Keratinocyte (primary cell): ENCODE results near the gene TMEM244. TPM values are rescaled to one million over a fixed set of nuclear protein-coding genes. Genes with fewer than 3 reads are reported as not detected.
"Not testable (repeated sequence)": the region's sequence is repeated elsewhere in the genome, so short reads cannot be mapped to it uniquely, and the experiment has no call there.

ENCODE experiments used
- DNase-seq: peaks from one replicate; pipeline ENCODE4 v3.0.0-alpha.2; 2011; ENCODE audit warnings: low read depth, missing footprints, low spot score
- FAIRE-seq: peaks from 2 replicates; lab custom pipeline; 2011; peaks lifted over from hg19 to GRCh38; lab: Jason Lieb, UNC
- H2AFZ ChIP-seq: 2 replicates; pipeline ENCODE4 v1.6.0; 2012; ENCODE audit warnings: low read length, control low read depth, inconsistent platforms; ENCODE audit not compliant: control insufficient read depth
- H3K27ac ChIP-seq: 2 replicates; pipeline ENCODE4 v1.5.1; 2011; ENCODE audit warnings: low read length; ENCODE audit not compliant: control insufficient read depth, insufficient read depth
- H3K27me3 ChIP-seq: 3 replicates; pipeline ENCODE4 v1.6.0; 2011; ENCODE audit warnings: low read length; ENCODE audit not compliant: control insufficient read depth, insufficient read depth; ENCODE audit errors: extremely low read depth
- H3K36me3 ChIP-seq, 2 experiments: 2 replicates in 1 of 2; 3 replicates in 1 of 2; pipeline ENCODE4 v1.5.1; 2011; ENCODE audit warnings: low read length in 2 of 2, mild to moderate bottlenecking in 1 of 2; ENCODE audit not compliant: control insufficient read depth in 2 of 2, insufficient read depth in 2 of 2; ENCODE audit errors: extremely low read depth in 1 of 2
- H3K4me1 ChIP-seq: 3 replicates; pipeline ENCODE4 v1.5.1; 2011; ENCODE audit warnings: low read length; ENCODE audit not compliant: control insufficient read depth, insufficient read depth; ENCODE audit errors: extremely low read depth
- H3K4me2 ChIP-seq: 3 replicates; pipeline ENCODE4 v1.6.0; 2011; ENCODE audit warnings: low read depth, low read length; ENCODE audit not compliant: control insufficient read depth, insufficient read depth; ENCODE audit errors: extremely low read depth
- H3K4me3 ChIP-seq, 3 experiments: fragments of 200-600 bp in 1 of 3; sonication (generic) in 1 of 3; 2 replicates in 2 of 3; 3 replicates in 1 of 3; pipeline ENCODE4 v1.5.1; 2011 to 2016; ENCODE audit warnings: low read length in 3 of 3, mild to moderate bottlenecking in 3 of 3, control low read depth in 2 of 3, inconsistent platforms in 1 of 3, low read depth in 1 of 3, mixed read lengths in 1 of 3, mixed run types in 1 of 3, moderate library complexity in 1 of 3; ENCODE audit not compliant: control insufficient read depth in 2 of 3, insufficient read depth in 2 of 3; ENCODE audit errors: extremely low read depth in 1 of 3
- H3K79me2 ChIP-seq: 2 replicates; pipeline ENCODE4 v1.6.0; 2012; ENCODE audit warnings: low read length; ENCODE audit not compliant: control insufficient read depth, insufficient read depth
- H3K9ac ChIP-seq: 3 replicates; pipeline ENCODE4 v1.6.0; 2011; ENCODE audit warnings: low read length; ENCODE audit not compliant: control insufficient read depth, insufficient read depth; ENCODE audit errors: extremely low read depth
- H3K9me1 ChIP-seq: 3 replicates; pipeline ENCODE4 v1.6.0; 2011; ENCODE audit warnings: low read length; ENCODE audit not compliant: control insufficient read depth, insufficient read depth; ENCODE audit errors: extremely low read depth
- H3K9me3 ChIP-seq: 2 replicates; pipeline ENCODE4 v1.5.1; 2012; ENCODE audit warnings: low read depth, low read length; ENCODE audit not compliant: control insufficient read depth
- H4K20me1 ChIP-seq: 3 replicates; pipeline ENCODE4 v1.6.0; 2011; ENCODE audit warnings: low read length; ENCODE audit not compliant: control insufficient read depth, insufficient read depth; ENCODE audit errors: extremely low read depth
- CTCF ChIP-seq, 3 experiments: IDR thresholded peaks in 1 of 3; conservative IDR thresholded peaks in 1 of 3; optimal IDR thresholded peaks in 1 of 3; 2 replicates in 2 of 3; 3 replicates in 1 of 3; pipeline versions ENCODE3 to v1.5.1; 2011; ENCODE audit warnings: low read length in 3 of 3, mild to moderate bottlenecking in 3 of 3, moderate library complexity in 2 of 3, control low read depth in 1 of 3, inconsistent platforms in 1 of 3; ENCODE audit not compliant: insufficient read depth in 2 of 3; ENCODE audit errors: extremely low read depth in 1 of 3
- EZH2 ChIP-seq: IDR thresholded peaks from one replicate; pipeline ENCODE4 v1.6.1; 2012; ENCODE audit warnings: inconsistent platforms, mild to moderate bottlenecking, low read length, moderate library complexity
- dilution Hi-C: fragments of 300-500 bp; cut with MboI; formaldehyde crosslinking; loops from one replicate; pipeline ENCODE4 v1.7.0; 2020; ENCODE audit warnings: low sequenced_read_pairs; ENCODE audit not compliant: extremely low pct_ligation_motif_present
- polyA plus RNA-seq, 5 experiments: library from polyadenylated mRNA; depleted of rRNA in 3 of 5; stranded (reverse) in 3 of 5; stranded (forward) in 1 of 5; unstranded in 1 of 5; fragments of >200 nt; gene quantifications; 1 replicate in 1 of 5; 2 replicates in 3 of 5; 3 replicates in 1 of 5; pipeline versions ENCODE4 v1.2.1 to v1.2.3, GENCODE V29; 2011 to 2012; ENCODE audit warnings: missing spikeins in 2 of 5, low read depth in 1 of 5, low replicate concordance in 1 of 5

The TMEM244 gene
- polyA plus RNA-seq, 1 donor (not counting 4 experiments of a cell fraction or from before 2014, with no cell fraction given) = 0.12 TPM

- Histone ChIP-seq H3K27me3 (no peaks in the 10 kb centered on the region), H3K9me3 (no peaks in the 10 kb centered on the region), H2AFZ (no peak overlapping the region), H3K9me1 (no peaks in the 10 kb centered on the region), H4K20me1 (no peaks in the 10 kb centered on the region), H3K4me2 (no peak overlapping the region), H3K9ac (no peak overlapping the region), H3K4me3 (no peak overlapping the region), H3K79me2 (no peaks in the 10 kb centered on the region), H3K27ac (no peak overlapping the region), H3K4me1 (peaks cover 9% of the 10 kb centered on the region), H3K36me3 (no peaks in the 10 kb centered on the region)
- dilution Hi-C loops = no loop called here
- TF ChIP-seq CTCF (optimal IDR thresholded peaks at IDR 0.05 in 1 of 3, IDR thresholded peaks at IDR 0.05 in 1 of 3, conservative IDR thresholded peaks at IDR 0.05 in 1 of 3; ENCODE audit: extremely low read depth in 1 of 3, insufficient read depth in 2 of 3, low read length in 3 of 3) (no peak), EZH2 (no peak)
- DNase-seq = no peak
- FAIRE-seq = no peak
These were observed 18.2 kb downstream of the TMEM244 start for GRCh38 chr6:129842881-129843409.

GRCh38 chr6:129842137-129842536 is 19.0 kb downstream of the TMEM244 start:
- Histone ChIP-seq H4K20me1 (no peaks in the 10 kb centered on the region), H3K27ac (no peak overlapping the region), H3K79me2 (no peaks in the 10 kb centered on the region), H3K9me1 (no peaks in the 10 kb centered on the region), H3K4me3 (no peak overlapping the region), H3K4me1 (peaks cover 9% of the 10 kb centered on the region), H3K36me3 (no peaks in the 10 kb centered on the region), H2AFZ (no peak overlapping the region), H3K4me2 (no peak overlapping the region), H3K9ac (no peak overlapping the region), H3K27me3 (no peaks in the 10 kb centered on the region), H3K9me3 (no peaks in the 10 kb centered on the region)
- no peak for FAIRE-seq
- no peak for DNase-seq
- no peak for TF ChIP-seq EZH2
- TF ChIP-seq CTCF (optimal IDR thresholded peaks at IDR 0.05 in 1 of 3, IDR thresholded peaks at IDR 0.05 in 1 of 3, conservative IDR thresholded peaks at IDR 0.05 in 1 of 3; ENCODE audit: extremely low read depth in 1 of 3, insufficient read depth in 2 of 3, low read length in 3 of 3) = no peak
- dilution Hi-C loops = no loop called here

GRCh38 chr6:129839562-129839961 is 21.6 kb downstream of the TMEM244 start:
- H3K27me3 ChIP-seq, H3K27ac ChIP-seq, FAIRE-seq, H3K9me3 ChIP-seq, H3K9ac ChIP-seq, H3K4me2 ChIP-seq, H2AFZ ChIP-seq, DNase-seq, H3K4me1 ChIP-seq, H3K4me3 ChIP-seq, H3K36me3 ChIP-seq, H4K20me1 ChIP-seq, H3K79me2 ChIP-seq, H3K9me1 ChIP-seq, dilution Hi-C loops: not testable (repeated sequence)
